GM12865 (cell line): ENCODE data around the gene SPINK4.

Experiments
- DNase-seq: peaks from one replicate; pipeline ENCODE4 v3.0.0; 2010; ENCODE audit warnings: low read depth
- H3K4me3 ChIP-seq: 2 replicates; pipeline ENCODE4 v1.5.1; 2011; ENCODE audit warnings: mild to moderate bottlenecking, low read depth, low read length, control low read depth
- CTCF ChIP-seq: IDR thresholded peaks from 2 replicates; pipeline ENCODE4 v1.5.1; 2011; ENCODE audit warnings: low read length, control low read depth, low read depth, inconsistent platforms; ENCODE audit not compliant: insufficient read depth; ENCODE audit errors: missing control alignments

Gene SPINK4

DNA sequence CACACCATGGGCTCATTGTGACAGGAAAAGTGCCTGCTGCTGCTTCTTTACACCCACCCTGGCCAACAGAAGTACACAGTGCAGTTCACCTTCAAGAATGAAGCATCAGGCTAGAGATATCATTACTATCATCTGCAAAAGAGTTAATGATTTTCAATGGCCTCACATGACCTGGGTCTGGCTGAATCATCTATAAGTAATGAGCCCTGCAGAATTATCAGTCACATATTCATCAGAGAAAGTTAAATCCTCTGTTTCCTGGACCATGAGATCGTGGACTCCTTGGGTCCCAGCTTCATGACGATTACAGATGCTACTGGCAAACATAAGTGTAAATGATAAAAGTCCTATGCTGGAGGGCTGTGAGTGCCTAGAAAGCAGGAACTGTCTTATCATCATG, 16.3 kb downstream of the SPINK4 start:
- TF ChIP-seq CTCF: no peak
- no peak overlapping the region for H3K4me3 ChIP-seq
- DNase-seq: no peak

- H3K4me3 ChIP-seq: no peak overlapping the region
- no peak for TF ChIP-seq CTCF
- DNase-seq: no peak
These were observed 17.3 kb downstream of the SPINK4 start for GRCh38 chr9:33257276-33257675.

DNA sequence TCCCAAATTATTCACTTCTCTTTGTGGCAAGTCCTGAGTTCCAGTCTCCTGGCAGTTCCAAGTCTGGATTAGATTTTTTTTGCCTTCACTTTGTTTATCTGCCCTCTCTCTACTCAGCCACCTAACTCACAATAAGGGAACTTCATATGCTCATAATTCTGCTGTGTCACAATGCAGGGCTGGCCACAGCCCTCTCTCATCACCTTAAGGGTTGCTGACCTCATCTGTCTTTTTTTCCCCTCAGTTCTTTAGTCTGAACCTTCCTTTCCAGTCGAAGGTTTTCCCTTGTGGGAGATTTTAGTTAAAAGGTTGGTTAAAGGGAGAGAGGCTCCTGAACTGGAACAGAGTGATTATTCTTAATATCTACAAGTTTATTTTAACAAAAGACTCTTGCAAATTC, 20.4 kb downstream of the SPINK4 start:
- no peak overlapping the region for H3K4me3 ChIP-seq
- DNase-seq: no peak

GRCh38 chr9:33263131-33264002, 23.4 kb downstream of the SPINK4 start:
- peak; percentile 41 for DNase-seq
- no peak for TF ChIP-seq CTCF
- H3K4me3 ChIP-seq: peak overlapping the region; percentile 93

More for the DNA sequence above, 20.4 kb downstream of the SPINK4 start:
- no peak for TF ChIP-seq CTCF

DNA sequence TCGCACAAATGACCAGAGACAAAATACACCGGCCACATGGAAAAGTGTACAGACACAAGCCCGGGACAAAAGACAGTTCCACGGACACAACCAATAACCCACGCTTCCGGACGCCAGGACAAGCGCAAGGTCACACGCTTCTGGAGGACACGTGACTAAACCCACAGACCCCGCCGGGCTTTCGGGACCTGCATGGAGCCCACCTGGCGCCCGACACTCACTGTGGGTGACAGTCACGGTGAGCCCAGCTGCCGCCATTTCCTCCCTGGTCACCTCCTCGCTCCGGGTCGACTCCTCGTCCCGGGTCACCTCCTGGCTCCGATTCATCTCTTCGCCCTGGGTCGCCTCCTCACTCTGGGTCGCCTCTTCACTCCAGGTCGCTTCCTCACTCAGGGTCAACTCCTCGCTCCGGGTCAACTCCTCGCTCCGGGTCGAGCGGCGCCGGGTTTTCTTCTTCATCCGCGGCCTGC, 24.1 kb downstream of the SPINK4 start:
- H3K4me3 ChIP-seq: peak overlapping the region; percentile 93
- DNase-seq: peak; percentile 72
- no peak for TF ChIP-seq CTCF

GRCh38 chr9:33264473-33265177, 24.7 kb downstream of the SPINK4 start, which contains the start of the genes BAG1 and CHMP5:
Gene BAG1, minus strand, starts transcription at chr9:33264708.
Gene CHMP5, plus strand, starts transcription at chr9:33265049. Its CDS starts 30 bp downstream, at chr9:33265079.
- no peak for TF ChIP-seq CTCF
- peak within 1 kb of the TSS; percentile 93 for H3K4me3 ChIP-seq
- peak; percentile 99 for DNase-seq
